ENCODE data around the gene UMOD.

DNA sequence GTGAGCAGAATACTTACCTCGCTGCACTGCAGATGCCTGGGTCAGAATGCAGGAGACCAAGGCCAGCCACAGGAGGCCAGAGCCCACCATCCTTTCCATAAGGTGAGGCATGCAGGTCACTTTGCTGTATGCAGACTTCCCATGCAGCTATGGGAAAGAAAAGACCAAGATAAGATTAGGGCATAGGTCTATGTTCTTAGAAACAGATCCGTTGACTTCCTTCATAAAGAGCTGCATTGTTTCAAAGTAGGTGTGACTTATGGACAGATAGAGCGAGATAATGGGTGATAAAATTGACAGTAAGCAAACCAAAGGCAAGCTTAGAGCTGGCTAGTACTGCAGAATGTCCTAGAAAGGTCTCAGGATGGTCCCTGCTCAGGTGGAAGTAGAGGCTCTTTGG is 26.2 kb downstream of the UMOD start:
- TF ChIP-seq NR2F6 (CRISPR knock-in tag; IDR thresholded peaks at IDR 0.05), result no peak
- TF ChIP-seq, protein P1, sequence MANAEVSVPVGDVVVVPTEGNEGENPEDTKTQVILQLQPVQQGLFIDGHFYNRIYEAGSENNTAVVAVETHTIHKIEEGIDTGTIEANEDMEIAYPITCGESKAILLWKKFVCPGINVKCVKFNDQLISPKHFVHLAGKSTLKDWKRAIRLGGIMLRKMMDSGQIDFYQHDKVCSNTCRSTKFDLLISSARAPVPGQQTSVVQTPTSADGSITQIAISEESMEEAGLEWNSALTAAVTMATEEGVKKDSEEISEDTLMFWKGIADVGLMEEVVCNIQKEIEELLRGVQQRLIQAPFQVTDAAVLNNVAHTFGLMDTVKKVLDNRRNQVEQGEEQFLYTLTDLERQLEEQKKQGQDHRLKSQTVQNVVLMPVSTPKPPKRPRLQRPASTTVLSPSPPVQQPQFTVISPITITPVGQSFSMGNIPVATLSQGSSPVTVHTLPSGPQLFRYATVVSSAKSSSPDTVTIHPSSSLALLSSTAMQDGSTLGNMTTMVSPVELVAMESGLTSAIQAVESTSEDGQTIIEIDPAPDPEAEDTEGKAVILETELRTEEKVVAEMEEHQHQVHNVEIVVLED (CRISPR knock-in tag; IDR thresholded peaks at IDR 0.05), result no peak
- TF ChIP-seq TCFL5 (CRISPR knock-in tag; conservative IDR thresholded peaks at IDR 0.05), result no peak
- TF ChIP-seq SREBF2 (CRISPR knock-in tag; IDR thresholded peaks at IDR 0.05), result no peak
- TF ChIP-seq, protein P2, sequence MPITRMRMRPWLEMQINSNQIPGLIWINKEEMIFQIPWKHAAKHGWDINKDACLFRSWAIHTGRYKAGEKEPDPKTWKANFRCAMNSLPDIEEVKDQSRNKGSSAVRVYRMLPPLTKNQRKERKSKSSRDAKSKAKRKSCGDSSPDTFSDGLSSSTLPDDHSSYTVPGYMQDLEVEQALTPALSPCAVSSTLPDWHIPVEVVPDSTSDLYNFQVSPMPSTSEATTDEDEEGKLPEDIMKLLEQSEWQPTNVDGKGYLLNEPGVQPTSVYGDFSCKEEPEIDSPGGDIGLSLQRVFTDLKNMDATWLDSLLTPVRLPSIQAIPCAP (CRISPR knock-in tag; IDR thresholded peaks at IDR 0.05; ENCODE audit: borderline replicate concordance), result no peak
- TF ChIP-seq, protein P3, sequence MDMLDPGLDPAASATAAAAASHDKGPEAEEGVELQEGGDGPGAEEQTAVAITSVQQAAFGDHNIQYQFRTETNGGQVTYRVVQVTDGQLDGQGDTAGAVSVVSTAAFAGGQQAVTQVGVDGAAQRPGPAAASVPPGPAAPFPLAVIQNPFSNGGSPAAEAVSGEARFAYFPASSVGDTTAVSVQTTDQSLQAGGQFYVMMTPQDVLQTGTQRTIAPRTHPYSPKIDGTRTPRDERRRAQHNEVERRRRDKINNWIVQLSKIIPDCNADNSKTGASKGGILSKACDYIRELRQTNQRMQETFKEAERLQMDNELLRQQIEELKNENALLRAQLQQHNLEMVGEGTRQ (CRISPR knock-in tag; IDR thresholded peaks at IDR 0.05), result no peak
- TF ChIP-seq, protein P4, sequence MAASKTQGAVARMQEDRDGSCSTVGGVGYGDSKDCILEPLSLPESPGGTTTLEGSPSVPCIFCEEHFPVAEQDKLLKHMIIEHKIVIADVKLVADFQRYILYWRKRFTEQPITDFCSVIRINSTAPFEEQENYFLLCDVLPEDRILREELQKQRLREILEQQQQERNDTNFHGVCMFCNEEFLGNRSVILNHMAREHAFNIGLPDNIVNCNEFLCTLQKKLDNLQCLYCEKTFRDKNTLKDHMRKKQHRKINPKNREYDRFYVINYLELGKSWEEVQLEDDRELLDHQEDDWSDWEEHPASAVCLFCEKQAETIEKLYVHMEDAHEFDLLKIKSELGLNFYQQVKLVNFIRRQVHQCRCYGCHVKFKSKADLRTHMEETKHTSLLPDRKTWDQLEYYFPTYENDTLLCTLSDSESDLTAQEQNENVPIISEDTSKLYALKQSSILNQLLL (CRISPR knock-in tag; IDR thresholded peaks at IDR 0.05; ENCODE audit: borderline replicate concordance), result no peak
- no peak for TF ChIP-seq POLR2AphosphoS5 (IDR thresholded peaks at IDR 0.05; ENCODE audit: control insufficient read depth, insufficient read depth, low read depth, low read length)
- TF ChIP-seq NR2C1 (IDR thresholded peaks at IDR 0.05), result no peak
- no peak for TF ChIP-seq NR2C1 (tag; IDR thresholded peaks at IDR 0.05)
- TF ChIP-seq ZNF174 (CRISPR knock-in tag; IDR thresholded peaks at IDR 0.05), result no peak
- TF ChIP-seq, protein P5, sequence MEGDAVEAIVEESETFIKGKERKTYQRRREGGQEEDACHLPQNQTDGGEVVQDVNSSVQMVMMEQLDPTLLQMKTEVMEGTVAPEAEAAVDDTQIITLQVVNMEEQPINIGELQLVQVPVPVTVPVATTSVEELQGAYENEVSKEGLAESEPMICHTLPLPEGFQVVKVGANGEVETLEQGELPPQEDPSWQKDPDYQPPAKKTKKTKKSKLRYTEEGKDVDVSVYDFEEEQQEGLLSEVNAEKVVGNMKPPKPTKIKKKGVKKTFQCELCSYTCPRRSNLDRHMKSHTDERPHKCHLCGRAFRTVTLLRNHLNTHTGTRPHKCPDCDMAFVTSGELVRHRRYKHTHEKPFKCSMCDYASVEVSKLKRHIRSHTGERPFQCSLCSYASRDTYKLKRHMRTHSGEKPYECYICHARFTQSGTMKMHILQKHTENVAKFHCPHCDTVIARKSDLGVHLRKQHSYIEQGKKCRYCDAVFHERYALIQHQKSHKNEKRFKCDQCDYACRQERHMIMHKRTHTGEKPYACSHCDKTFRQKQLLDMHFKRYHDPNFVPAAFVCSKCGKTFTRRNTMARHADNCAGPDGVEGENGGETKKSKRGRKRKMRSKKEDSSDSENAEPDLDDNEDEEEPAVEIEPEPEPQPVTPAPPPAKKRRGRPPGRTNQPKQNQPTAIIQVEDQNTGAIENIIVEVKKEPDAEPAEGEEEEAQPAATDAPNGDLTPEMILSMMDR (IDR thresholded peaks at IDR 0.05 in 2 of 3, conservative IDR thresholded peaks at IDR 0.05 in 1 of 3; ENCODE audit: insufficient read depth in 2 of 3, low read depth in 1 of 3, low read length in 3 of 3), result no peak
- TF ChIP-seq LCOR (CRISPR knock-in tag; IDR thresholded peaks at IDR 0.05), result no peak
- TF ChIP-seq ZBTB17 (CRISPR knock-in tag; IDR thresholded peaks at IDR 0.05), result no peak
